ENCODE measurements around the gene CYP27B1.
"Not testable (repeated sequence)": the region's sequence is repeated elsewhere in the genome, so short reads cannot be mapped to it uniquely, and the experiment has no call there.

Gene CYP27B1

GRCh38 chr12:57734591-57734990 lies 32.3 kb downstream of the CYP27B1 start:
- no peak for DNase-seq

GRCh38 chr12:57733928-57734327 lies 33.0 kb downstream of the CYP27B1 start:
- DNase-seq = no peak

- DNase-seq = no peak
Observed at GRCh38 chr12:57732726-57733593, 33.9 kb downstream of the CYP27B1 start.

GRCh38 chr12:57732270-57732669 lies 34.6 kb downstream of the CYP27B1 start:
- DNase-seq = no peak

GRCh38 chr12:57731411-57732080 lies 35.3 kb downstream of the CYP27B1 start:
- no peak for DNase-seq

GRCh38 chr12:57730336-57731067 lies 36.4 kb downstream of the CYP27B1 start:
- DNase-seq = no peak

- no peak for DNase-seq
Observed at GRCh38 chr12:57729321-57729844, 37.5 kb downstream of the CYP27B1 start.

- no peak for DNase-seq
Observed at GRCh38 chr12:57727758-57728395, 39.0 kb downstream of the CYP27B1 start.

- no peak for DNase-seq
Observed at GRCh38 chr12:57726884-57727757, 39.8 kb downstream of the CYP27B1 start.

- no peak for DNase-seq
Observed at GRCh38 chr12:57726151-57726883, 40.6 kb downstream of the CYP27B1 start.

GRCh38 chr12:57725851-57726150 lies 41.1 kb downstream of the CYP27B1 start:
- no peak for DNase-seq

GRCh38 chr12:57724936-57725740 lies 41.7 kb downstream of the CYP27B1 start:
- no peak for DNase-seq

GRCh38 chr12:57724003-57724935 lies 42.6 kb downstream of the CYP27B1 start:
- no peak for DNase-seq

- DNase-seq = no peak
Observed at GRCh38 chr12:57723630-57723962, 43.3 kb downstream of the CYP27B1 start.

- no peak for DNase-seq
Observed at GRCh38 chr12:57722716-57723629, 43.9 kb downstream of the CYP27B1 start.

- not testable (repeated sequence) for DNase-seq
Observed at GRCh38 chr12:57721846-57722608, 44.9 kb downstream of the CYP27B1 start.

Measured in activated naive CD4-positive, alpha-beta T cell treated with anti-CD3 and anti-CD28 coated beads, Interleukin-2, amount 50 U/mL, for 16 hours (primary cell).